ENCODE measurements around the gene PWWP3B. TPM values are rescaled to one million over a fixed set of nuclear protein-coding genes. Genes with fewer than 3 reads are reported as not detected.
A peak's percentile ranks its signal among the peaks of the same experiment; 100 is the strongest.

The PWWP3B gene
- polyA plus RNA-seq (2013, experiment 1 of 4) = 5.6 TPM
- 4.6 TPM for polyA plus RNA-seq (2013, experiment 2 of 4)
- polyA plus RNA-seq (2013, experiment 3 of 4) = 4.8 TPM
- 6.3 TPM for polyA plus RNA-seq (2013, experiment 4 of 4)

DNA sequence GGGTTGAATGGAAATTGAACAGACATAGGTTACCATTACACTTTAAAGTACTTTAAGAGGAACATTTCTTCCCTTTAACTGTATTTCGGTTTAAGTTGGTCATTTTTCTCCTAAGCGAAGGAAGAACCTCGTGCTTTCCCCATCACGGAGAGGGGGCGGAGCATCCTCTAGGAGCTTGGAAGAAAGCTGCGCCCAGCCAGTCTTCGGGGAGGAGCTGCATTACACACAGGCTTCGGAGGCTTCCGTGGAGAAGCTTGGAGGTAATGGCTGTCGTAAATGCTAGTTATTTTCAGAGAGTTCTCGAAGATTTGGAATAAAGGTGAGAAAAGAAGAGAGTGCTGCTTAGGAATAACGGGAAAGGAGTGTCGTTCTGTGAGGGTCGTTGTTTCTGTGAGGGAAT is at the start of gene PWWP3B:
Gene PWWP3B (plus strand): TSS at position 199 of the 400 bp plus-strand sequence. CDS start 37,128 bp downstream, outside the sequence.
- Histone ChIP-seq H3K36me3 (ENCODE audit: control insufficient read depth, insufficient read depth, low read length) (no peaks in the 10 kb centered on the region), H3K9me3 (ENCODE audit: control insufficient read depth, low read length) (no peaks in the 10 kb centered on the region), H3K4me3 (ENCODE audit: insufficient read depth, low read depth, low read length) (no peak within 1 kb of the TSS), H3K27ac (ENCODE audit: insufficient read depth, low read depth, low read length, poor library complexity, severe bottlenecking) (no peak within 1 kb of the TSS), H3K4me1 (ENCODE audit: control insufficient read depth, insufficient read depth, low read length) (no peaks in the 10 kb centered on the region), H3K27me3 (ENCODE audit: control insufficient read depth, insufficient read depth, low read length, poor library complexity, severe bottlenecking) (no peaks in the 10 kb centered on the region)
- 32 to 33% methylated on average over 14 of the region's 14 CpGs for WGBS, 2 experiments

- no peaks in the 10 kb centered on the region for H3K27me3 ChIP-seq (ENCODE audit: control insufficient read depth, insufficient read depth, low read length, poor library complexity, severe bottlenecking)
- no peak overlapping the region for H3K27ac ChIP-seq (ENCODE audit: insufficient read depth, low read depth, low read length, poor library complexity, severe bottlenecking)
- no peak overlapping the region for H3K4me3 ChIP-seq (ENCODE audit: insufficient read depth, low read depth, low read length)
- 87 to 89% methylated on average over 7 of the region's 7 CpGs for WGBS, 2 experiments
- no peaks in the 10 kb centered on the region for H3K36me3 ChIP-seq (ENCODE audit: control insufficient read depth, insufficient read depth, low read length)
- H3K9me3 ChIP-seq (ENCODE audit: control insufficient read depth, low read length) = no peaks in the 10 kb centered on the region
- no peaks in the 10 kb centered on the region for H3K4me1 ChIP-seq (ENCODE audit: control insufficient read depth, insufficient read depth, low read length)
These were observed 29.1 kb upstream of the PWWP3B start for GRCh38 chrX:106139048-106139447.

DNA sequence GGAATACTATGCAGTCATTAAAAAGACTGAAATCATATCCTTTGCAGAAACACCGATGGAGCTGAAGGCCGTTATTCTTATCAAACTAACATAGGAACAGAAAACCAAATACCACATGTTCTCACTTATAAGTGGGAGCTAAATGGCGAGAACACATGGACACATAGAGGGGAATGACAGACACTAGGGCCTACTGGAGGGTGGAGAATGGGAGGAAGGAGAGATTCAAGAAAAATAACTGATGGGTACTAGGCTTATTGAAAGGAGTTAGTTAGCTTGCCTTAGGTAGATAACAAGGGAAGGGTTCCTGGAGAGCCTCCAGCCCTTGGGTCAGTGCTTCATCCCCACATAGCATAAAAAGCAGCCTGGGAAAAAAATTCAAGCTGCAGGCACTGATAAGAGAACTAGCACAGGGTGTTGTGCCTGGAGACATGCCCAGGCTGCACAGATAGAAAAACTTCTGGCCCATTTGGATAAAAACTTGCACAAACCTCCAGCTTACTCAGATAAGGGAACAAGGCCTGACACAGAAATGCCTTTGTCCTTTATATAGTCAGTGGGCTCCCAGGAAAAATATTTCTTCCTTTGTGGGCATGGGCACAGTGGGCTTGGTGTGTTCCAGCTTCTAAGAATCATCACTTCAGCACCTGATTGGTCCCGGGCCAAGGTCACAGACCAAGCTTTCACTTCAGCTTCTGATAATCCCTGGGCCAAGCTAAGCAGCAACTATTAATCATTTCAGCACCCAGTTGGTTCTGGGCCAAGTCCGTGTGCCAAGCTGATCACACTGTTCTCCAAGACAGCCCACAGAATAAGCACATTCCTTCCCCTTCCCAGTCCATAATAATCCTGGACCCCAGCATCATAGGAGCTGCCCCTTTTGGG is 23.1 kb upstream of the PWWP3B start:
- WGBS, 2 experiments = 91 to 96% methylated on average over 3 to 4 of the region's 5 CpGs
- no peak overlapping the region for H3K4me3 ChIP-seq (ENCODE audit: insufficient read depth, low read depth, low read length)
- H3K36me3 ChIP-seq (ENCODE audit: control insufficient read depth, insufficient read depth, low read length) = no peaks in the 10 kb centered on the region
- no peak overlapping the region for H3K27ac ChIP-seq (ENCODE audit: insufficient read depth, low read depth, low read length, poor library complexity, severe bottlenecking)
- H3K4me1 ChIP-seq (ENCODE audit: control insufficient read depth, insufficient read depth, low read length) = no peaks in the 10 kb centered on the region
- H3K9me3 ChIP-seq (ENCODE audit: control insufficient read depth, low read length) = peaks cover 2% of the 10 kb centered on the region
- H3K27me3 ChIP-seq (ENCODE audit: control insufficient read depth, insufficient read depth, low read length, poor library complexity, severe bottlenecking) = no peaks in the 10 kb centered on the region

- Histone ChIP-seq H3K27me3 (ENCODE audit: control insufficient read depth, insufficient read depth, low read length, poor library complexity, severe bottlenecking) (no peaks in the 10 kb centered on the region), H3K4me3 (ENCODE audit: insufficient read depth, low read depth, low read length) (no peak overlapping the region)
- WGBS, 2 experiments = 78 to 100% methylated on average over 1 to 2 of the region's 2 CpGs
These were observed 17.4 kb upstream of the PWWP3B start for GRCh38 chrX:106150701-106151100.

DNA sequence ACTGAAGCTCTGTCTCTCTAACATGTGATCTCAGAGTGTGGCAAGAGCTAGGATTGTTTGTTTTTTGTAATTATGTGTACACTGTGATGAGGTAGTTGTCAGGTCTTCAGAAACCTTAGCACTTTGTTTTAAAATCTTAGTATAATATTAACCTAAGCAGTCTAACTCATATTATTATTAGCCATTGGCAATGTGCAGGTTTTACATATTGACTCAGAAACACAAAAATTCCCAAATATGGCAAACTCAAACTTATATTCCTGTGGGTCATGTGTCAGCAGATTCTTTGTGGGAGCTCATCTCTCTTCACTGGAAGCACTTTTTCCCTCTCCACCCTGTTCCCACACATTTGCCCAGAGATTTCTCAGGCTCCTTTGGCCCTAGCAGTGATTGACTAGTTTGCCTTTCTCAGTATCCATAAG is 8.2 kb upstream of the PWWP3B start:
- no peaks in the 10 kb centered on the region for H3K36me3 ChIP-seq (ENCODE audit: control insufficient read depth, insufficient read depth, low read length)
- no peak overlapping the region for H3K4me3 ChIP-seq (ENCODE audit: insufficient read depth, low read depth, low read length)
- H3K9me3 ChIP-seq (ENCODE audit: control insufficient read depth, low read length) = no peaks in the 10 kb centered on the region
- H3K4me1 ChIP-seq (ENCODE audit: control insufficient read depth, insufficient read depth, low read length) = no peaks in the 10 kb centered on the region
- H3K27ac ChIP-seq (ENCODE audit: insufficient read depth, low read depth, low read length, poor library complexity, severe bottlenecking) = no peak overlapping the region
- H3K27me3 ChIP-seq (ENCODE audit: control insufficient read depth, insufficient read depth, low read length, poor library complexity, severe bottlenecking) = no peaks in the 10 kb centered on the region

More at GRCh38 chrX:106150701-106151100, 17.4 kb upstream of the PWWP3B start:
- Histone ChIP-seq H3K36me3 (ENCODE audit: control insufficient read depth, insufficient read depth, low read length) (no peaks in the 10 kb centered on the region), H3K27ac (ENCODE audit: insufficient read depth, low read depth, low read length, poor library complexity, severe bottlenecking) (no peak overlapping the region), H3K9me3 (ENCODE audit: control insufficient read depth, low read length) (no peaks in the 10 kb centered on the region), H3K4me1 (ENCODE audit: control insufficient read depth, insufficient read depth, low read length) (no peaks in the 10 kb centered on the region)

GRCh38 chrX:106170318-106170717 is 2.2 kb downstream of the PWWP3B start:
- H3K36me3 ChIP-seq (ENCODE audit: control insufficient read depth, insufficient read depth, low read length) = no peaks in the 10 kb centered on the region
- H3K27ac ChIP-seq (ENCODE audit: insufficient read depth, low read depth, low read length, poor library complexity, severe bottlenecking) = no peak overlapping the region
- H3K4me1 ChIP-seq (ENCODE audit: control insufficient read depth, insufficient read depth, low read length) = no peaks in the 10 kb centered on the region
- no peak overlapping the region for H3K4me3 ChIP-seq (ENCODE audit: insufficient read depth, low read depth, low read length)
- WGBS, 2 experiments = no CpG with 5 or more reads among the region's 1 CpG
- H3K27me3 ChIP-seq (ENCODE audit: control insufficient read depth, insufficient read depth, low read length, poor library complexity, severe bottlenecking) = no peaks in the 10 kb centered on the region
- no peaks in the 10 kb centered on the region for H3K9me3 ChIP-seq (ENCODE audit: control insufficient read depth, low read length)

GRCh38 chrX:106171293-106171820 is 3.3 kb downstream of the PWWP3B start:
- no peaks in the 10 kb centered on the region for H3K27me3 ChIP-seq (ENCODE audit: control insufficient read depth, insufficient read depth, low read length, poor library complexity, severe bottlenecking)
- H3K36me3 ChIP-seq (ENCODE audit: control insufficient read depth, insufficient read depth, low read length) = no peaks in the 10 kb centered on the region
- H3K27ac ChIP-seq (ENCODE audit: insufficient read depth, low read depth, low read length, poor library complexity, severe bottlenecking) = no peak overlapping the region
- H3K4me1 ChIP-seq (ENCODE audit: control insufficient read depth, insufficient read depth, low read length) = no peaks in the 10 kb centered on the region
- WGBS, 2 experiments = 87 to 94% methylated on average over 3 of the region's 3 CpGs
- H3K4me3 ChIP-seq (ENCODE audit: insufficient read depth, low read depth, low read length) = no peak overlapping the region
- no peaks in the 10 kb centered on the region for H3K9me3 ChIP-seq (ENCODE audit: control insufficient read depth, low read length)

- Histone ChIP-seq H3K4me1 (ENCODE audit: control insufficient read depth, insufficient read depth, low read length) (no peaks in the 10 kb centered on the region), H3K27ac (ENCODE audit: insufficient read depth, low read depth, low read length, poor library complexity, severe bottlenecking) (no peak overlapping the region), H3K4me3 (ENCODE audit: insufficient read depth, low read depth, low read length) (peak overlapping the region; percentile 27), H3K36me3 (ENCODE audit: control insufficient read depth, insufficient read depth, low read length) (no peaks in the 10 kb centered on the region), H3K27me3 (ENCODE audit: control insufficient read depth, insufficient read depth, low read length, poor library complexity, severe bottlenecking) (no peaks in the 10 kb centered on the region), H3K9me3 (ENCODE audit: control insufficient read depth, low read length) (no peaks in the 10 kb centered on the region)
- WGBS, 2 experiments = 44 to 45% methylated on average over 16 to 19 of the region's 22 CpGs
These were observed 9.2 kb downstream of the PWWP3B start for GRCh38 chrX:106177106-106177981.

- H3K27me3 ChIP-seq (ENCODE audit: control insufficient read depth, insufficient read depth, low read length, poor library complexity, severe bottlenecking) = no peaks in the 10 kb centered on the region
- no peaks in the 10 kb centered on the region for H3K9me3 ChIP-seq (ENCODE audit: control insufficient read depth, low read length)
- H3K27ac ChIP-seq (ENCODE audit: insufficient read depth, low read depth, low read length, poor library complexity, severe bottlenecking) = no peak overlapping the region
- 87 to 91% methylated on average over 3 to 4 of the region's 4 CpGs for WGBS, 2 experiments
- H3K36me3 ChIP-seq (ENCODE audit: control insufficient read depth, insufficient read depth, low read length) = no peaks in the 10 kb centered on the region
- no peaks in the 10 kb centered on the region for H3K4me1 ChIP-seq (ENCODE audit: control insufficient read depth, insufficient read depth, low read length)
- H3K4me3 ChIP-seq (ENCODE audit: insufficient read depth, low read depth, low read length) = no peak overlapping the region
These were observed 9.8 kb downstream of the PWWP3B start for GRCh38 chrX:106177982-106178321.

DNA sequence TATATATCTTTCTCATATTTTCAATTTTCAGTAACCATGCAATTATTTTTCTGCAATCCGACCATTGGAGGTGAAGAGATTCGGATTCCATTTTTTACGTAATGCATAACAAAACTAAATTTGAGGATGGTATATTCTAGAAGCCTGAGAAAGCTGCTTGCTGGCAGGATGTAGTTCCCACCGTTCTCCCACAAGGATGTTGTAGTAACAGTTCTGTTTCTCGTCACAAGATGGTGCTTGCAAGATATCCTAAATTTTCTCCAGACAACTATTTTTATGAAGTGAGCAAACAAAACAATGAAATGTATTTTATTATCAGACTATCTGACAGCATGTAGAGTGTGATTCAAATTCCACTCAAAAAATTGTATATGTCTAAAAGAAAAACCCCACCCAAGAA is 10.7 kb downstream of the PWWP3B start:
- no peaks in the 10 kb centered on the region for H3K9me3 ChIP-seq (ENCODE audit: control insufficient read depth, low read length)
- H3K4me1 ChIP-seq (ENCODE audit: control insufficient read depth, insufficient read depth, low read length) = no peaks in the 10 kb centered on the region
- WGBS, 2 experiments = 77 to 85% methylated on average over 3 to 4 of the region's 5 CpGs

More for the DNA sequence above, 10.7 kb downstream of the PWWP3B start:
- H3K4me3 ChIP-seq (ENCODE audit: insufficient read depth, low read depth, low read length) = no peak overlapping the region
- H3K27me3 ChIP-seq (ENCODE audit: control insufficient read depth, insufficient read depth, low read length, poor library complexity, severe bottlenecking) = no peaks in the 10 kb centered on the region
- no peak overlapping the region for H3K27ac ChIP-seq (ENCODE audit: insufficient read depth, low read depth, low read length, poor library complexity, severe bottlenecking)
- no peaks in the 10 kb centered on the region for H3K36me3 ChIP-seq (ENCODE audit: control insufficient read depth, insufficient read depth, low read length)

Data from ectodermal cell (in vitro differentiated cells).